ENCODE results near the gene USP17L26. TPM values are rescaled to one million over a fixed set of nuclear protein-coding genes. Genes with fewer than 3 reads are reported as not detected.

The USP17L26 gene
- total RNA-seq, 1 experiment from 2014 or later = not detected

Other genes with a start within 250 kb of the USP17L26 start
- not detected in 2 replicates for gene FAM90A26, start 164.2 kb upstream of the USP17L26 start, total RNA-seq (2014; rRNA removed; shearing (Covaris generic))
- gene USP17L10, start 124.0 kb upstream of the USP17L26 start, total RNA-seq (2014; rRNA removed; shearing (Covaris generic)) = not detected in 2 replicates
- not detected in 2 replicates for gene USP17L11, start 119.3 kb upstream of the USP17L26 start, total RNA-seq (2014; rRNA removed; shearing (Covaris generic))
- gene USP17L12, start 114.5 kb upstream of the USP17L26 start, total RNA-seq (2014; rRNA removed; shearing (Covaris generic)) = not detected in 2 replicates
- not detected in 2 replicates for gene USP17L13, start 109.8 kb upstream of the USP17L26 start, total RNA-seq (2014; rRNA removed; shearing (Covaris generic))
- not detected in 2 replicates for gene USP17L15, start 100.3 kb upstream of the USP17L26 start, total RNA-seq (2014; rRNA removed; shearing (Covaris generic))
- not detected in 2 replicates for gene USP17L17, start 90.8 kb upstream of the USP17L26 start, total RNA-seq (2014; rRNA removed; shearing (Covaris generic))
- not detected in 2 replicates for gene USP17L18, start 86.0 kb upstream of the USP17L26 start, total RNA-seq (2014; rRNA removed; shearing (Covaris generic))
- gene USP17L19, start 81.3 kb upstream of the USP17L26 start, total RNA-seq (2014; rRNA removed; shearing (Covaris generic)) = not detected in 2 replicates
- gene USP17L20, start 76.5 kb upstream of the USP17L26 start, total RNA-seq (2014; rRNA removed; shearing (Covaris generic)) = not detected in 2 replicates
- not detected in 2 replicates for gene USP17L21, start 71.8 kb upstream of the USP17L26 start, total RNA-seq (2014; rRNA removed; shearing (Covaris generic))
- not detected in 2 replicates for gene USP17L22, start 67.0 kb upstream of the USP17L26 start, total RNA-seq (2014; rRNA removed; shearing (Covaris generic))
- not detected in 2 replicates for gene USP17L24, start 9.5 kb upstream of the USP17L26 start, total RNA-seq (2014; rRNA removed; shearing (Covaris generic))
- not detected in 2 replicates for gene USP17L25, start 4.7 kb upstream of the USP17L26 start, total RNA-seq (2014; rRNA removed; shearing (Covaris generic))
- gene USP17L5, start 4.7 kb downstream of the USP17L26 start, total RNA-seq (2014; rRNA removed; shearing (Covaris generic)) = not detected in 2 replicates
- gene USP17L27, start 9.5 kb downstream of the USP17L26 start, total RNA-seq (2014; rRNA removed; shearing (Covaris generic)) = not detected in 2 replicates
- not detected in 2 replicates for gene USP17L28, start 14.2 kb downstream of the USP17L26 start, total RNA-seq (2014; rRNA removed; shearing (Covaris generic))
- not detected in 2 replicates for gene USP17L29, start 19.0 kb downstream of the USP17L26 start, total RNA-seq (2014; rRNA removed; shearing (Covaris generic))
- not detected in 2 replicates for gene USP17L30, start 28.5 kb downstream of the USP17L26 start, total RNA-seq (2014; rRNA removed; shearing (Covaris generic))
- not detected in 2 replicates for gene DEFB131A, start 109.8 kb downstream of the USP17L26 start, total RNA-seq (2014; rRNA removed; shearing (Covaris generic))

All from SJSA1 (cell line).